AG08396 (cell line): ENCODE data around the gene DHRS1.

Experiments used
- DNase-seq: peaks from one replicate; pipeline ENCODE4 v3.0.0; 2012; ENCODE audit warnings: low spot score, mixed read lengths

The DHRS1 gene

GRCh38 chr14:24262821-24263733 is 36.5 kb downstream of the DHRS1 start, which contains the start of gene TGM1:
TGM1 (minus strand) TSS chr14:24263177; CDS start chr14:24262352, 825 bp downstream.
- no peak for DNase-seq

GRCh38 chr14:24261969-24262327 is 37.6 kb downstream of the DHRS1 start:
- DNase-seq, result no peak

GRCh38 chr14:24261256-24261968 is 38.2 kb downstream of the DHRS1 start:
- DNase-seq, result no peak

GRCh38 chr14:24260780-24261157 is 38.8 kb downstream of the DHRS1 start:
- DNase-seq, result no peak

- DNase-seq, result no peak
These were observed 39.4 kb downstream of the DHRS1 start for GRCh38 chr14:24260026-24260779.

- DNase-seq, result peak; percentile 78
These were observed 40.1 kb downstream of the DHRS1 start for GRCh38 chr14:24259282-24260025.

- no peak for DNase-seq
These were observed 40.9 kb downstream of the DHRS1 start for GRCh38 chr14:24258548-24259265.

GRCh38 chr14:24258119-24258518 is 41.5 kb downstream of the DHRS1 start:
- no peak for DNase-seq

- no peak for DNase-seq
These were observed 42.6 kb downstream of the DHRS1 start for GRCh38 chr14:24256960-24257359.

GRCh38 chr14:24255931-24256711 is 43.5 kb downstream of the DHRS1 start:
- DNase-seq, result no peak

- DNase-seq, result no peak
These were observed 44.1 kb downstream of the DHRS1 start for GRCh38 chr14:24255438-24255837.

- DNase-seq, result no peak
These were observed 44.8 kb downstream of the DHRS1 start for GRCh38 chr14:24254630-24255392.

- DNase-seq, result no peak
These were observed 45.6 kb downstream of the DHRS1 start for GRCh38 chr14:24253936-24254335.

GRCh38 chr14:24252289-24253124 is 47.1 kb downstream of the DHRS1 start:
- DNase-seq, result no peak

- DNase-seq, result peak; percentile 53
These were observed 47.7 kb downstream of the DHRS1 start for GRCh38 chr14:24251880-24252288.

GRCh38 chr14:24250354-24250753 is 49.2 kb downstream of the DHRS1 start:
- DNase-seq, result no peak

- DNase-seq, result no peak
These were observed 50.2 kb downstream of the DHRS1 start for GRCh38 chr14:24249230-24250021.

- DNase-seq, result no peak
These were observed 52.2 kb downstream of the DHRS1 start for GRCh38 chr14:24247422-24247821.
